ENCODE measurements around the gene TMC2. TPM values are rescaled to one million over a fixed set of nuclear protein-coding genes. Genes with fewer than 3 reads are reported as not detected.

TMC2 gene
- total RNA-seq, 1 donor from 2014 or later = not detected

DNA sequence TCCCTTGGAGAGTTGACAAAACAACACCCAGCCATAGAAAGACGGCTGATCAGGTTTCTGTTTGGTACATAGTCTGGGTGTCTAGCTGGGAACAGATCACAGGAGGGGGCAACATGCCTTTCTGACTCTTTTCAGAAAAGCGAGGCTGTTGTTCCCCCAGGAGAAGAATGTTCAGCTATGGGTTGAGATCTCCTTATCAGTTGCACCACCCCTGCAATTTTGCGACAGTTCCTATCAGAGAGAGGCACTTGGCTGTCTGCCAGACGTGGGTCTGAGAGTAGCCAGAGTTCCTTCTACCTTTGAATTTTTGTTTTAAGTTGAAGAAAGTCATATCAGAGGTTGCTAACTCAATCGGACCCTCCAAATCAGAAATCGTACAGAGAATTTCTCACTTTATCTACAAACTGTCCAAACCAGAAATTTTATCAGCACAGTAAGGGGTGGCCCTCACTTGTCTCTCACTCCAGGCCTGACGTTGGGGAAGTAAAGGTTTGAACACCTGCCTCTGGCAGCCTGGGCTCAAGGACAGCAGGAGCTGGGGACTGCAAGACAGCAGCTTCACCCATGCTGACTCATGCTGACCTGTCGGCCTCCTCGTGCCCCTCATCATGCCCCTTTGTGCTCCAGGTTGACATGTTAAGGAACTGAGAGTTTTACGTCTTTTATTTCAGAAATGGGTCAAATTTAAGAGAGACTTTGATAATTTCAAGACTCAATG is 42.3 kb downstream of the TMC2 start:
- DNase-seq (ENCODE audit: low read depth) = no peak
- Histone ChIP-seq H3K36me3 (ENCODE audit: control insufficient read depth, insufficient read depth, low read length) (no peaks in the 10 kb centered on the region), H3K27me3 (ENCODE audit: control insufficient read depth, insufficient read depth, low read length) (no peaks in the 10 kb centered on the region), H3K4me3 (ENCODE audit: low read depth, low read length) (no peak overlapping the region)
- TF ChIP-seq, protein P1, sequence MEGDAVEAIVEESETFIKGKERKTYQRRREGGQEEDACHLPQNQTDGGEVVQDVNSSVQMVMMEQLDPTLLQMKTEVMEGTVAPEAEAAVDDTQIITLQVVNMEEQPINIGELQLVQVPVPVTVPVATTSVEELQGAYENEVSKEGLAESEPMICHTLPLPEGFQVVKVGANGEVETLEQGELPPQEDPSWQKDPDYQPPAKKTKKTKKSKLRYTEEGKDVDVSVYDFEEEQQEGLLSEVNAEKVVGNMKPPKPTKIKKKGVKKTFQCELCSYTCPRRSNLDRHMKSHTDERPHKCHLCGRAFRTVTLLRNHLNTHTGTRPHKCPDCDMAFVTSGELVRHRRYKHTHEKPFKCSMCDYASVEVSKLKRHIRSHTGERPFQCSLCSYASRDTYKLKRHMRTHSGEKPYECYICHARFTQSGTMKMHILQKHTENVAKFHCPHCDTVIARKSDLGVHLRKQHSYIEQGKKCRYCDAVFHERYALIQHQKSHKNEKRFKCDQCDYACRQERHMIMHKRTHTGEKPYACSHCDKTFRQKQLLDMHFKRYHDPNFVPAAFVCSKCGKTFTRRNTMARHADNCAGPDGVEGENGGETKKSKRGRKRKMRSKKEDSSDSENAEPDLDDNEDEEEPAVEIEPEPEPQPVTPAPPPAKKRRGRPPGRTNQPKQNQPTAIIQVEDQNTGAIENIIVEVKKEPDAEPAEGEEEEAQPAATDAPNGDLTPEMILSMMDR (IDR thresholded peaks at IDR 0.05; ENCODE audit: insufficient read depth, low read length, poor library complexity, severe bottlenecking) = no peak

DNA sequence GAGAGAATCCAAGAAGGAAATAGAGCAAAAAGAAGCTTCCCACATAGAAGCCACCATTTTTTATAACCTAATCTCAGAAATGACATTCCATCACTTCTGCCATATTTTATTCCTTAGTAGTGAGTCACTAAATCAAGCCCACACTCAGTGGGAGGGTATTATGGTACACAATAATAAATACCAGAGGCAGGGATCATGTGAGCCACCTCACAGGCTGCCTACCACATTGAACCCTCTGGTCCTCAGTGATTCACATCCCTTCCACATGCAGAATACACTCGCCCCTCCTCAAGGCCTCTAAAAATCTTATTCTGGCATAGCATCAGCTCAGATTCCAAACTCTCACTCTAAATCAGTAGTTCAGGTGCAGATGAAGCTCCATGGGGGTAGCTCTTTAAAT is 49.4 kb downstream of the TMC2 start:
- Histone ChIP-seq H3K4me3 (ENCODE audit: low read depth, low read length) (no peak overlapping the region), H3K27me3 (ENCODE audit: control insufficient read depth, insufficient read depth, low read length) (no peaks in the 10 kb centered on the region), H3K36me3 (ENCODE audit: control insufficient read depth, insufficient read depth, low read length) (no peaks in the 10 kb centered on the region)
- DNase-seq (ENCODE audit: low read depth) = peak; percentile 9
- TF ChIP-seq, protein P1 (IDR thresholded peaks at IDR 0.05; ENCODE audit: insufficient read depth, low read length, poor library complexity, severe bottlenecking) = no peak

DNA sequence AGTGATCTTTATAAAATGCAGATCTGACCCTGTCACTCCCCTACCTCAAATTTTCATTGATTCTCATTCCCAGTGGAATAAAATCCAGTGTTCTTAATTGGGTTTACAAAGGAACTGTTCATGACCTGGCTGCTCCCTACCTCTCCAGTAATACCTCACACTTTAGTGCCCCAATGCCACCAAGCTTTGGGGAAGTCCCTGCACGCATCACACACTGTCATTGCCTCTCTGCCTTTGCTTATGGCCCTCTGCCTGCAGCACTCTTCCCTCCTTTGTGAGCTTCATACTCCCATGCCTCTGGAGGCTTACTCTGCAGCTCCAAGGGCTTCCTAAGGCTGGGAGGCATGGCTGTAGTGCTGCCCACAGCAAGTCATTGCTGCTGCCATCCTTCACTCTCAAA is 57.4 kb downstream of the TMC2 start:
- TF ChIP-seq, protein P1 (IDR thresholded peaks at IDR 0.05; ENCODE audit: insufficient read depth, low read length, poor library complexity, severe bottlenecking) = no peak
- H3K4me3 ChIP-seq (ENCODE audit: low read depth, low read length) = no peak overlapping the region
- peaks cover 2% of the 10 kb centered on the region for H3K27me3 ChIP-seq (ENCODE audit: control insufficient read depth, insufficient read depth, low read length)
- DNase-seq (ENCODE audit: low read depth) = no peak
- no peaks in the 10 kb centered on the region for H3K36me3 ChIP-seq (ENCODE audit: control insufficient read depth, insufficient read depth, low read length)

- H3K27me3 ChIP-seq (ENCODE audit: control insufficient read depth, insufficient read depth, low read length) = peaks cover 2% of the 10 kb centered on the region
- DNase-seq (ENCODE audit: low read depth) = no peak
- TF ChIP-seq, protein P1 (IDR thresholded peaks at IDR 0.05; ENCODE audit: insufficient read depth, low read length, poor library complexity, severe bottlenecking) = no peak
- no peaks in the 10 kb centered on the region for H3K36me3 ChIP-seq (ENCODE audit: control insufficient read depth, insufficient read depth, low read length)
- H3K4me3 ChIP-seq (ENCODE audit: low read depth, low read length) = no peak overlapping the region
Observed at GRCh38 chr20:2595076-2595475, 58.7 kb downstream of the TMC2 start.

- H3K27me3 ChIP-seq (ENCODE audit: control insufficient read depth, insufficient read depth, low read length) = peaks cover 2% of the 10 kb centered on the region
- TF ChIP-seq, protein P1 (IDR thresholded peaks at IDR 0.05; ENCODE audit: insufficient read depth, low read length, poor library complexity, severe bottlenecking) = no peak
- DNase-seq (ENCODE audit: low read depth) = no peak
- no peaks in the 10 kb centered on the region for H3K36me3 ChIP-seq (ENCODE audit: control insufficient read depth, insufficient read depth, low read length)
- no peak overlapping the region for H3K4me3 ChIP-seq (ENCODE audit: low read depth, low read length)
Observed at GRCh38 chr20:2596673-2597279, 60.4 kb downstream of the TMC2 start.
